Right atrium auricular region (tissue), 2 donors: ENCODE results near the gene GIMAP7. TPM values are rescaled to one million over a fixed set of nuclear protein-coding genes. Genes with fewer than 3 reads are reported as not detected.
"Not testable (repeated sequence)": the region's sequence is repeated elsewhere in the genome, so short reads cannot be mapped to it uniquely, and the experiment has no call there.

Experiments
- DNase-seq: peaks from one replicate; pipeline ENCODE4 v3.0.0-alpha.2; 2019; ENCODE audit warnings: low spot score
- H3K27ac ChIP-seq, 2 donors: fragments of 200-600 bp; sonication (generic); 1 replicate in 1 of 2; 2 replicates in 1 of 2; pipeline ENCODE4 v1.5.1; 2016 to 2019
- H3K27me3 ChIP-seq, 2 donors: fragments of 200-600 bp; sonication (generic); one replicate each; pipeline versions ENCODE4 v1.5.1 to v1.6.0; 2017 to 2019
- H3K36me3 ChIP-seq: fragments of 200-600 bp; sonication (generic); one replicate; pipeline ENCODE4 v1.5.1; 2016
- H3K4me1 ChIP-seq, 2 donors: fragments of 200-600 bp; sonication (generic); one replicate each; pipeline versions ENCODE4 v1.5.1 to v1.6.0; 2017 to 2019
- H3K4me3 ChIP-seq, 2 donors: fragments of 200-600 bp; sonication (generic); 1 replicate in 1 of 2; 2 replicates in 1 of 2; pipeline ENCODE4 v1.5.1; 2017 to 2019; ENCODE audit warnings: mild to moderate bottlenecking in 1 of 2, moderate library complexity in 1 of 2
- H3K9me3 ChIP-seq, 2 donors: fragments of 200-600 bp; sonication (generic); one replicate each; pipeline ENCODE4 v1.5.1; 2019
- total RNA-seq, 2 donors: library from RNA; depleted of rRNA; stranded (reverse); fragments of >200 nt; gene quantifications; one replicate each; pipeline ENCODE4 v1.1.0, GENCODE V29; 2016
- TF ChIP-seq, protein P1 (sequence below), 2 donors: fragments of 200-600 bp; sonication (generic); IDR thresholded peaks; one replicate each; pipeline ENCODE4 v1.5.1; 2019; ENCODE audit warnings: antibody characterized with exemption in 2 of 2

GIMAP7 gene
- total RNA-seq, 2 donors from 2014 or later = 12.7 to 12.9 TPM

DNA sequence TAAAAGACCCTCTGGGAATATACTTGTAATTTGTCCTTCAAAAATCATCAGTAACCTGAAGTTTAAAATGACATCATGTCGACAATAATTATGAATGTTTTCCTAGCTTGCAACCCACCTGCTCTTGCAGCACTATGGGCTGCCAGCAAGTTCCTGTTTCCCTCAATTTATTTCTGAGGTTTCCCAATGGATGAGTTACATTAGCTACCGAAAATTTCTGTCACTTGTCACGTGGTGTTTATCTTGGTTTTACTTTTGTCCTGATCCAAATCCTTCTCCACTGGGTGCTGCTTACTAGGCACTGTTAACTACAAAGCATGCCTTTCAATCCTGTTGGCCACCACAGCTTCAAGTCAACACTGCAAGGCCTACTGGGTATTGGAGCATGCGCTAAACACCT is 32.8 kb upstream of the GIMAP7 start:
- H3K36me3 ChIP-seq = peaks cover 10% of the 10 kb centered on the region
- peak overlapping the region in 1 of 2 donors; percentile 34 for H3K27ac ChIP-seq
- no peak overlapping the region for H3K4me3 ChIP-seq
- DNase-seq = no peak
- H3K9me3 ChIP-seq = no peaks in the 10 kb centered on the region
- TF ChIP-seq, protein P1, sequence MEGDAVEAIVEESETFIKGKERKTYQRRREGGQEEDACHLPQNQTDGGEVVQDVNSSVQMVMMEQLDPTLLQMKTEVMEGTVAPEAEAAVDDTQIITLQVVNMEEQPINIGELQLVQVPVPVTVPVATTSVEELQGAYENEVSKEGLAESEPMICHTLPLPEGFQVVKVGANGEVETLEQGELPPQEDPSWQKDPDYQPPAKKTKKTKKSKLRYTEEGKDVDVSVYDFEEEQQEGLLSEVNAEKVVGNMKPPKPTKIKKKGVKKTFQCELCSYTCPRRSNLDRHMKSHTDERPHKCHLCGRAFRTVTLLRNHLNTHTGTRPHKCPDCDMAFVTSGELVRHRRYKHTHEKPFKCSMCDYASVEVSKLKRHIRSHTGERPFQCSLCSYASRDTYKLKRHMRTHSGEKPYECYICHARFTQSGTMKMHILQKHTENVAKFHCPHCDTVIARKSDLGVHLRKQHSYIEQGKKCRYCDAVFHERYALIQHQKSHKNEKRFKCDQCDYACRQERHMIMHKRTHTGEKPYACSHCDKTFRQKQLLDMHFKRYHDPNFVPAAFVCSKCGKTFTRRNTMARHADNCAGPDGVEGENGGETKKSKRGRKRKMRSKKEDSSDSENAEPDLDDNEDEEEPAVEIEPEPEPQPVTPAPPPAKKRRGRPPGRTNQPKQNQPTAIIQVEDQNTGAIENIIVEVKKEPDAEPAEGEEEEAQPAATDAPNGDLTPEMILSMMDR (IDR thresholded peaks at IDR 0.05) = no peak
- H3K4me1 ChIP-seq = peaks cover 0 to 16% of the 10 kb centered on the region in 2 donors
- no peaks in the 10 kb centered on the region for H3K27me3 ChIP-seq

DNA sequence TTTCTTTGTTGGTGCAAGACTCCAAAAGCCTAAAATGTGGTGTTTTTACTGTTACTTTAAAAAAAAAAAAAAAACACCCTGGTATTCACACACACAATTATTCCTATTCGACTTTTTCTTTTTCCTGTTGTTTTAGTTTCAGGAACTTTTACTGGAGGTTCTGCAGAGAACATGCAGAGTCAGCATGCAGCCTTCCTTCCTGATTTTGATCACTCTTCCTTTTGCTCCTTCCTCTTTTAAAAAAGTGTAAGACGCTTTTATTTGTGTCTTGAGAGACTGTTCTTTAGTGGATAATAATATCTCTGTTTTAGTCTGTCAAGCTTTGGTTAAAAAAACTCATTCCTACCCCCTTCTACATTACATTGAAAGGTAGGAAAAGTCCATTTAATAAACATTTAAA is 31.2 kb upstream of the GIMAP7 start:
- H3K27ac ChIP-seq = peak overlapping the region in 1 of 2 donors; percentile 45
- peaks cover 0 to 14% of the 10 kb centered on the region in 2 donors for H3K4me1 ChIP-seq
- not testable (repeated sequence) for H3K27me3 ChIP-seq, H3K9me3 ChIP-seq, H3K4me3 ChIP-seq, DNase-seq, H3K36me3 ChIP-seq

DNA sequence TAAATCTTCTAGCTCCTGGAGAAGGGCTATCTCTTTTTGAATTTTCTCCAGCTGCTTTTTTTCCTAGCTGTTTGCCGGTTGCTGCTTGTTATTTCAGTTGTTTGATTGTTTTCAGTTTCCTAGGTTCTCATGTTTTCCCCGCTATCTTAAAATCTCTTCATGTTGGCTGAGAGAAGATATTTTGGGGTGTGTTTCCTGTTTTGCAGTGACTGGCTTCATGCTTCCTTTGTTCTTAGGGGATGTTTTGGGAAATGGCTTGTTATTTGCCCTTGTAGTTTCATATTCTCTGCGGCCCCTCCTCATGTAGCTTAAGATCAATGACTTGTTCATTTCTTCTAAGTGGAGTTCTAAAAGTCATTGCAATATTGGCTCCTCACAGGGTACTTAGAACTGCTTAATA is 30.6 kb upstream of the GIMAP7 start:
- not testable (repeated sequence) for H3K4me1 ChIP-seq, H3K36me3 ChIP-seq, H3K9me3 ChIP-seq, H3K27me3 ChIP-seq, DNase-seq, H3K4me3 ChIP-seq
- peak overlapping the region in 1 of 2 donors; percentile 45 for H3K27ac ChIP-seq

DNA sequence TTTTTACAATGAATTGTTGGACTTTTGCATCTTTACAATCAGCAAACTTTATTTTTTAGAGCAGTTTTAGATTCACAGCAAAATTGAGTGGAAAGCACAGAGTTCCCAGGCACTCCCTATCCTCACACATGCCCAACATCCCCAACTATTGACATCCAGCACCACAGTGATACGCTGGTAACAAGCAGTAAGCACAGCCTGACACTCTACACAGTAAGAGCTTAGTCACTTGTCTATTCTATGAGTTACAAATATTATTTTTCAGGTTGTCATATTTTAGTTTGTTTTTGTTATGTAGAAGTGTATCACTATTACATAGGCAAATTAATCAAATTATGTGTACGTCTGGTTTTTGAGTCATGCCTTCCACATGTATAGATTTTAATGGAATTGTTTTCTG is 27.0 kb upstream of the GIMAP7 start:
- TF ChIP-seq, protein P1 (IDR thresholded peaks at IDR 0.05) = no peak

DNA sequence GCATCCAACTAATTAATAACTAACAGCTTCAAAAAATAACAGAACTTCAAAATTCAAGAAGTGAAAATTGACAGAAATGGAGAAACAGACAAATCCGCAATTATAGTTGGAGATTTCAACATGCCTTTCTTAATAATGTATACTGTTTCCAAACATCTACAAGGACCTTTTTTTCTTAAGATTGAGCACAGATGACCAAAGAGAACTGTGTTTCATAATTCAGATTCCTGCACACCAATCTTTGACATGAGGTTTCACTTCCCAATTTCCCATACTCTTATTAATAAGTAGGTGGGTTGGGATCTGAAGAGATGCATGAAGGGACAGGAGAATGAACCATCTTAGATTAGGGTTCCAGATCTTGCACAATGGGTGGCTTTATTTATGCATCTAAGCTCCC is 24.9 kb upstream of the GIMAP7 start:
- Histone ChIP-seq H3K36me3 (no peaks in the 10 kb centered on the region), H3K27ac (no peak overlapping the region), H3K27me3 (no peaks in the 10 kb centered on the region), H3K4me1 (no peaks in the 10 kb centered on the region), H3K4me3 (no peak overlapping the region), H3K9me3 (no peaks in the 10 kb centered on the region)
- TF ChIP-seq, protein P1 (IDR thresholded peaks at IDR 0.05) = no peak
- no peak for DNase-seq

More for the DNA sequence above, 27.0 kb upstream of the GIMAP7 start:
- H3K27me3 ChIP-seq = no peaks in the 10 kb centered on the region
- H3K27ac ChIP-seq = no peak overlapping the region
- no peak overlapping the region for H3K4me3 ChIP-seq
- no peaks in the 10 kb centered on the region for H3K9me3 ChIP-seq
- DNase-seq = no peak
- no peaks in the 10 kb centered on the region for H3K4me1 ChIP-seq
- no peaks in the 10 kb centered on the region for H3K36me3 ChIP-seq

DNA sequence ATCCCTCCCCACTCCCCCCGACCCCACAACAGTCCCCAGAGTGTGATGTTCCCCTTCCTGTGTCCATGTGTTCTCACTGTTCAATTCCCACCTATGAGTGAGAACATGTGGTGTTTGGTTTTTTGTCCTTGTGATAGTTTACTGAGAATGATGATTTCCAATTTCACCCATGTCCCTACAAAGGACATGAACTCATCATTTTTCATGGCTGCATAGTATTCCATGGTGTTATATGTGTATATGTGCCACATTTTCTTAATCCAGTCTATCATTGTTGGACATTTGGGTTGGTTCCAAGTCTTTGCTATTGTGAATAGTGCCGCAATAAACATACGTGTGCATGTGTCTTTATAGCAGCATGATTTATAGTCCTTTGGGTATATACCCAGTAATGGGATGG is 21.2 kb upstream of the GIMAP7 start:
- not testable (repeated sequence) for H3K4me3 ChIP-seq, H3K36me3 ChIP-seq, DNase-seq, H3K27me3 ChIP-seq, H3K9me3 ChIP-seq, H3K4me1 ChIP-seq, H3K27ac ChIP-seq

DNA sequence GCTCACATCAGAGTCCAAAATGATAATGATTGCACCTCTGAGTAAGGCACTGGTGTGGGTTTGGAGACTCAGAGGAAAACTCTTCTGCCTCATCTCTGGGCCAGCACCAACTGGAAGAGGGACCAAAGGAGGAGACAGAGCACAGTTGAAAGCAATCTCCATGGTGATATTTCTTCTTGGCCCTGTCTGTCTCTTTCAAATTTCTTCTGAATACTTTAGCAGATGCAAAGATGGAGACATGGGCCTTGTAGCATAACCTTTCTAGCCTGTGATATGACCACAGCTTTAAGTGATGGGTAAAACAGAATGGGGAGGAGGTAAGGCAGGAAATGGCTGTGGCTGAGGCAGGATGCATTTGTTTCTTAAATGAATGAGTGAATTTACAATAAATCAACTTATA is 12.2 kb upstream of the GIMAP7 start:
- Histone ChIP-seq H3K36me3 (no peaks in the 10 kb centered on the region), H3K4me3 (no peak overlapping the region), H3K9me3 (no peaks in the 10 kb centered on the region), H3K27ac (no peak overlapping the region), H3K27me3 (no peaks in the 10 kb centered on the region), H3K4me1 (no peaks in the 10 kb centered on the region)
- TF ChIP-seq, protein P1 (IDR thresholded peaks at IDR 0.05) = no peak
- DNase-seq = no peak
